NCI-H345 treated with DMSO at 0.1 percent for 48 hours (cell line): ENCODE measurements around the gene ELMO1.
A peak's percentile ranks its signal among the peaks of the same experiment; 100 is the strongest.

ENCODE experiments used
- DNase-seq: peaks from one replicate; lab custom pipeline; 2025; ENCODE audit not compliant: unreplicated experiment; lab: John Stamatoyannopoulos, UW

The ELMO1 gene

GRCh38 chr7:37281368-37282092, 167.1 kb downstream of the ELMO1 start:
- DNase-seq = no peak

- no peak for DNase-seq
These were observed 171.2 kb downstream of the ELMO1 start for GRCh38 chr7:37277513-37277912.

- no peak for DNase-seq
These were observed 173.5 kb downstream of the ELMO1 start for GRCh38 chr7:37275078-37275710.

GRCh38 chr7:37273891-37274290, 174.8 kb downstream of the ELMO1 start:
- DNase-seq = no peak

GRCh38 chr7:37269711-37270508, 178.8 kb downstream of the ELMO1 start:
- DNase-seq = no peak

- no peak for DNase-seq
These were observed 181.4 kb downstream of the ELMO1 start for GRCh38 chr7:37267251-37267650.

- no peak for DNase-seq
These were observed 182.8 kb downstream of the ELMO1 start for GRCh38 chr7:37265876-37266275.

- DNase-seq = no peak
These were observed 183.7 kb downstream of the ELMO1 start for GRCh38 chr7:37265006-37265405.

- no peak for DNase-seq
These were observed 186.5 kb downstream of the ELMO1 start for GRCh38 chr7:37262181-37262580.

GRCh38 chr7:37259319-37259821, 189.3 kb downstream of the ELMO1 start:
- no peak for DNase-seq

GRCh38 chr7:37256631-37257030, 192.0 kb downstream of the ELMO1 start:
- no peak for DNase-seq

GRCh38 chr7:37255327-37255944, 193.2 kb downstream of the ELMO1 start:
- no peak for DNase-seq

GRCh38 chr7:37251222-37251621, 197.4 kb downstream of the ELMO1 start:
- DNase-seq = no peak

- no peak for DNase-seq
These were observed 199.4 kb downstream of the ELMO1 start for GRCh38 chr7:37249240-37249639.

- DNase-seq = no peak
These were observed 200.2 kb downstream of the ELMO1 start for GRCh38 chr7:37248396-37248861.

- DNase-seq = no peak
These were observed 200.8 kb downstream of the ELMO1 start for GRCh38 chr7:37247861-37248260.

- DNase-seq = no peak
These were observed 203.1 kb downstream of the ELMO1 start for GRCh38 chr7:37245590-37245989.

GRCh38 chr7:37236906-37237305, 211.8 kb downstream of the ELMO1 start:
- no peak for DNase-seq

- no peak for DNase-seq
These were observed 212.9 kb downstream of the ELMO1 start for GRCh38 chr7:37235813-37236212.

GRCh38 chr7:37234928-37235327, 213.7 kb downstream of the ELMO1 start:
- DNase-seq = peak; percentile 36

- DNase-seq = no peak
These were observed 214.3 kb downstream of the ELMO1 start for GRCh38 chr7:37234334-37234733.
